Activated T-cell treated with anti-CD3 and anti-CD28 coated beads, Interleukin-2, amount 50 U/mL, for 48 hours (primary cell): Measurements from ENCODE around the gene ATP13A4.
"Not testable (repeated sequence)": the region's sequence is repeated elsewhere in the genome, so short reads cannot be mapped to it uniquely, and the experiment has no call there.

Experiments used
- DNase-seq, 2 experiments: peaks; one replicate each; pipeline ENCODE4 v3.0.0-alpha.2; 2020

The ATP13A4 gene

DNA sequence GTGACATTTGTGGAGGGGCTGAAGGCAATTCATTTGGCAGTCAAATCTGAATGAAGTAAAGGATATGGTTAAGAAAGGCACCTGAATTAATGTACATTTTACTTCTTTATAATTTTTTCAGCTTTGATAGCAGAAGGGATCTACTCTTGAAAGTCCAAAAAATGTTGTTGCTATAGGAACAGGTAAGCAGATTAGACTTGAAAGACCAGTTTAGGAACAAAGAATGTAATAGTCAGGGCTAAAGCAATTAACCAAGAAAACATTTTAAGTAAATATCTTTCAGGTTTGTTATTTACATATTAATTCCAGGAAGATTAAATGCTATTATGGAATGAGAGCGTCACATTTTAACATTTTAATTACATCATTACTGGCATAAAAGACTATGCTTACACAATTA, 1.1 kb downstream of the ATP13A4 start:
- no peak for DNase-seq

DNA sequence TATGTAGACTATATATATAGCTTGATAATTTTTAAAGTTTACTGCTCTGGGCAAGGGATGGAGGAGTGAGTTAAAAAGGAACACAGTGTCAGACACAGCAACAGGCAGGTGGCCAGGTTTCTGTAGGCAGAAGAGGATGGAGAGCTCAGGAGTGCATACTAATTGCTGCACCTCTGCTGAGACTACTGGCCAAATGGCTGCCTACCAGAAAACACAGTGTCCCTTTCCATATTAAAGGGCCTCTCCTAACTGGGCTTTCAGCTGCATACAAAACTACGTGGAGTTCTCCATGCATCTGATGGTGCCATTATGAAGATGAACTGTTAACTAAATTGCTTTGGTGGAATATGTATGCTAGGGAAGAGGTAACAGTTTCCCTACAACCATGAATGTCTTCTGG, 1.8 kb downstream of the ATP13A4 start:
- no peak for DNase-seq

DNA sequence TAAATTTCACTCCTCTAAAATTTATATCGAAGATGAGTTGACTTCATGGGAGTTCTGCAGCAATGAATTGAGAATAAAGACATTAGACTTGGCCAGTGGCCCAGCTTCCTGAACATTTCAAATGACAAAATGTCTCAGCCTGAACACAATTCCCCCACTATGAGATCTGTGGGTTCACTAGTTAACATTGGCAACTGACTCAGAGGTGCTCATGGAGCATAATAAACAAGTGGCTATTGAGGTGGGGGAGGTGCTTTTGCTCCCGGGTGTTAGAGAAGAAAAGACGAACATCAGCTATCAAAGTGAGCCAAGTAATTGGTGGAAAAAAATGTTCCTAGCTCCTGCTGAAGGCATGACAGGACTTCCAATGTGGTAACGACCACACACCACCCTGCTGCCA, 6.3 kb downstream of the ATP13A4 start:
- no peak for DNase-seq

DNA sequence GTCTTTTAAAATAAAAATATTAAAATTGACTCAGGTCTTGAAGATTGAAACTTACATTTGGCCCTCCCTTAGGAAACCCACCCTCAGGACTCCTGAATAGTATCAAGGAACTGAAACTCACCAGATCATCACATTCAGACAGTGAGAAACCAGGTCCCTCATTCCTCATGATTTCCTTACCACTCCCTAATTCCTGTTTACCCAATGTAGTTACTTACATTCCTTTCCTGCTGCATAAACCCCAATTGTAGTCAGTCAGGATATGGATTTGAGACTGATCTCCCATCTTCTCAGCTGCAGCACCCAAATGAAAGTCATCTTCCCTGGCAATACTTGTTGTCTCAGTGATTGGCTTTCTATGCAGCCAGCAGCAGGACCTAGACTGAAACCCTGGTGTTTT, 8.6 kb downstream of the ATP13A4 start:
- no peak for DNase-seq

DNA sequence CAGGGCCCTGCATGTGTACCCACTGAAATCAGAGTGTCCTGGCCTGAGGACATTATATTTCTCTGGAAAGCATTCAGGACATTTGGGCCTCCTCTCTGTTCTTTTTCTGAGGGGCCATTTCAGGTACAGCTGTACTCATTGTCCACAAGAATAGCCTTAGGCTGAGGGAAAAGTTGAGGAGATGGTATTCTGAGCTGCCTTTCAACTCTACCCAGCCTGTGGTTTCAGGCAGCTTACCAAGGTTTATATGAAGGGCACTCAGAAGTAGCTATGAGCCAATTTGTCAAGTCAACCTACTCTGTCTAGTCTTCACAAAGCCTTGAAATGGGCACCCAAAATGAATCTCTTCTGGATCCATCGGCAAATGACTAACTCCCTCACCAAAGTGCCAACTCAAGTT, 9.4 kb downstream of the ATP13A4 start:
- DNase-seq, result no peak

DNA sequence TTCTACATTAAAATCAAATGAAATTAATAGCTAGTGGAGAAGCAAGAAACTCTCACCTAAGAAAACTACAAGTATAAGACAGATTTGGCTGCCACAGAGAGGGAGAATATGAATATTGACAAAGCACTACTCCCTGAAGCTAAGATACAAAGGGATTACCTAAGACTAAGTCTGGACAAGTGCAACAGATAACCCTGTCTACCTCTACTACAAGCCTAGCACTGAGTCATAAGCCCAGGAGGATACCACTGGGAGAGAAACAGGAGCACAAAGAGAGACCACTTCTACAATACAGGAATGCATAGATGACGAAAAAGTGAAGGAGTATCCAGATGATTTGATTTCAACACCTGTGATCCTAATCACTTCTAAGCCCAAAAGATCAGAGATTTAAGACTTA, 10.4 kb downstream of the ATP13A4 start:
- DNase-seq, result no peak

DNA sequence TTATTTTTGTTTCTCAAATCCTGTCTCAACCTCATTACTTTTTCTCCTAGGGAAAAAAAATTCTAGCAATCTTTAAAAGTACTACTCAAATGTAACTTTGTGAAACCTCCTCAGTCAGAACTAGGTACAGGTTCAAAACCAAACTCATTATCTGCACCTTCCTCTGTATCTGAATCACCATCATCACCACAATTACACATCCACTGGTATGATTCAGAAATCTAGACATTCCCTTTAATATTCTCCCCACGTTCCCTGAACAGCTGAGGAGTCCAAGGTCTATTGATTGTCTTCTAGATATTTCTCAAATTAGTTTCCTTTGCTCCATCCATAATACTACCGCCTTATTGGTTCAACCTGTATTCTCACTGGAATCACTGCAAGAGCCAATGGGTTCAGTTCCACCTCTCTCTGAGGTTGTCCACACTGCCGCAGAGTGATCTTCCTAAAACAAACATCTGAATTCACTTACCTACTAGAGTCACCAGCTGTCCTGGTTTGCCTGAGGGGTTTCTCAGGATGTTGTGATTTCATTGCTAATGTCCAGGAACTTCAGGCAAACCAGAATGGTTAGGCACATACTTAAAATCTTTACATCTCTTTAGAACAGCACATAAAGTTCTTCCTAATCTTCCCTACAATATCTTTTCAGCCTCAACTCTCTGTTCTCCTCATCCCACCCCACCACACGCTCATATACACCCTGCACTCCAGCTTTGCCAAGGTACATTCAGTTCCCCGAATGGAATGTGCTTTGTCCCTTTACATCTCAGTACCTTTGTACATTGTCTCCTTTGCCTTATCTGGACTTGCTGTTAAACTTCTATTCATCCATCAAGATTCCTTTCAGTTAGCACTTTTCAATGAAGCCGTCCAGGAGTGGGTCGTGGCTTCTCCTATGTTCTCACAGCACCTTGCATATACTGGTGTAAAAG, 24.2 kb downstream of the ATP13A4 start:
- no peak for DNase-seq

DNA sequence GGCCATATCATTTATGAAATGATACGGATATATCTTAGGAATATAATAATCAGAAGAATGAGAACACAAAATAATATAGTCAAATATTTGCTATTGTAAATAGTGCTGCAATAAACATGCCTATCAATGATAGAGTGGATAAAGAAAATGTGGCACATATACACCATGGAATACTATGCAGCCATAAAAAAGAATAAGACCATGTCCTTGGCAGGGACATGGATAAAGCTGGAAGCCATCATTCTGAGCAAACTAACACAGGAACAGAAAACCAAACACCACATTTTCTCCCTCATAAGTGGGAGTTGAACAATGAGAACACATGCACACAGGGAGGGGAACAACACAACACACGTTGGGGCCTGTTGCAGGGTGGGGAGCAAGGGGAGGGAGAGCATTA, 28.6 kb downstream of the ATP13A4 start:
- not testable (repeated sequence) for DNase-seq

DNA sequence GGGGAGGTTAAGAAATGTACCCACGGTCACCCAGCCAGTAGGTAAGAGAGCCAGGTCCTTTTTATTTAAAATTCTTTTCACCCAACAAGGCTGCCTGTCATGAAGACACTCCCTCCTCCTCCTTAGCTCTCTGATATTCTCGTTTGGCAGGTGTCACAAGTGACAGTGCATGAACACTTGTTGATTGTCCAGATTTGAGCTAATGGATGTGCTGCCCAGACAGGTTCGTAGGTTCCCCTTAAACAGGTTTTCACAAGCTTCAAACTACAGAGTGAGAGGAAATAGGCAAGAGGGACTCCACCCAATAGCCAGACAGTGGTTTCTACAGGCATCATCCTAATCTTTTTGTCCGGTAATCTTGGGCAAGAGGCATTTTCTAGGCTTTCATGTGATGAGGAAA, 32.2 kb downstream of the ATP13A4 start:
- no peak for DNase-seq

DNA sequence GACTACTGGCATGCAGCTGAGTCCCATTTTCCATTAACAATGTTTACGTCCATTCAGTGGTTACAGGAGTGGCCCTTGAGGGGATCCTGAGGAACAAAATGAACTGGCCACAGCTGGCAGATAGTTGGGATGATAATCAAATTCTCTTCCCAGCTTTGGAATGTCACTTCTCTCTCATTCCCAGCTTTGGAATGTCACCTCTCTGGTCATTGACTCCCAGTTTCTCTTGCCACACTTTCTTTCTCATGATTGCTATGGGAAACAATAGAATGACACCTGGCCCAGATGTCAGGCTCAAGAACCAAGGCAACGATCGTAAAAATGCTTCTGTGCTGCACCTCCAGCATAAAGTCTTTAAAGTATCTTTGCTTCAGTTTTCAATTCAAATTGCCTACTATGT, 34.0 kb downstream of the ATP13A4 start:
- no peak for DNase-seq

DNA sequence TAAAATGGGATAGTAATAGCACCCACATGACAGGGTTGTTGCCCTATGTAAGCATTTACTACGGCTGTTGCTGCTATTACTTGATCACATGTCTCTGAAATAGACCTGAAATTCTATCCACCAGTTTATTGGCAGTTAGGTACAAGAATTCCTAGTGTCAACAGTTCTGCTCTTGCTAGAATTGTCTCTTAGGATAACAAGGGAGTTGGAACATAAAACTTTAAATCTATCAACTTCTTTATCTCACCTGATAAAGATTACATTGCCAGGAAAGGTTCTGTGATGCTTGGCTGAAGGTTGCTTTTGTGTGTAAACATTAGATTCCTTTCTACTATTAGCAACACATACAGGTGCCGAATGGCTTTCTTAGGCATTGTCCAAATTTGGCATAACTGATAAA, 38.7 kb downstream of the ATP13A4 start:
- DNase-seq, result no peak

DNA sequence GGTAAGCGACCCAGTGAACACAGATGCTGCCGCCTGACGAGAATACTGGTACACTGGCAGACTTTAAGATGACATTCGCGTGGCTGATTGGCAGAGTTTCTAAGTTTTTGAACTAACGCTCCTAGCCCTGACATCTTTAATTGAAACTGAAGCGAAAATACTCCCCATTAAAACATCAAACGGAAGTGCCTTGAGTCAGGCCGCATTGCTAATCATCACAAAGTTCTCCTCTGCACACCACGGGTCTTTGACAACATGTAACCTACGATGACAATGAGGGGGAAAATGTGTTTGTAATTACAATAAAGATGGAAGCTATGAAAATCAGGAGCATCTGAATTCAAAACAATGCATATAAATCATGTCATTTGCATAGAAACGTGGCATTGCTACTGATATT, 44.5 kb downstream of the ATP13A4 start:
- no peak for DNase-seq

DNA sequence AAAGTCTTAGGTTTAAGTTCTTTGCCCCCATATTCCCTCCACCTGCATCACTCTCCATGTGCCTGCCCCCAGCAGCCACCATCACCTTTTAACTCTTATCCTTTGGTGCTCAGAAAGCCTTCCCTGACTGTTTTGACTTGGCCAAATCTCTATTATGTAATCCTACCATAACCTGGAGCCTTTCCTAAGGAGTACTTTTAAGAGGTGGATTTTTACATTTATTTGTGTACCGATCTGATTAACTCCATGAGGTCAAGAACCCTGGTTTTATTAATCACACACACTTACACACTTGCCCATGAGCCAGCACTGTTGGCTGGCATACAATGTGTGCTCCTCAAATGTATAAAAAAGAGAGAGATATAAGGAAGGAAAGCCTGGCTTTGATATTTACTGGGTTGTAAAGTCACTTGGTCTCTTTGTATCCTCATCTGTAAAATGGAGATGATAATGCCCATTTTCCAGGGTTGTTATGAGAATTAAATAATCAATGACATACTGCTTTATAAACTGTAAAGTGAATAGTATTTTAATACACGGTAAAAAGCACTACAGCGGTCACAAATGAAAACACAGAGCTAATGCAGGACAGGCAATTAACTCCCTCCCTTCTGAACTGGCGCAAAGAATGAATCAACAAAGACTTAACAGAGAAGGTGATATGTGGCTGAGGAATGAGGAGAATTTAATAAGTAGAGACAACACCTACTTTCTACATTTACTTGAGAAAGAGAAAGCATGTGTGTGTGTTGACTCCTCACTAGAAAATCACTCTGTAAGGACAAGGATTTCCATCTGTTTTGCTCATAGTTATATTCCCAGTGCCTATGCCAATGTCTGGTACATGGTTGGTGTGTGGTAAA, 45.4 kb downstream of the ATP13A4 start:
- DNase-seq, result no peak

DNA sequence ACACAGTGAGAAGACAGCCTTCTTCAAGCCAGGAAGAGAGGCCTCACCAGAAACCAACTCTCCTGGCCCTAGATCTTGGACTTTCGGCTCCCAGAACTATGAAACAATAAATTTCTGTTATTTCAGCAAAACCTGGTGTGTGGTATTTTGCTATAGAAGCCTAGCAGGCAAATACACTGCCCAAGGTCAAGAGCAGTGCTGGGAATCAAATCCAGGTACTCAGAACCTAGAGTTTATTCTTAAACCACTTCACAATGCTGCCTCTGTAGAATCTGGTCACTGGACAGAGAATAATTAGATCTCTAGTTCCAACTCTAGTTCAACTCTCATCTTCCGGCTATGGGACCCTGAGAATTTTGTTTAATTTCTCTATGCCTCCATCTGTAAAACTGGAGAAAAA, 46.6 kb downstream of the ATP13A4 start:
- no peak for DNase-seq

DNA sequence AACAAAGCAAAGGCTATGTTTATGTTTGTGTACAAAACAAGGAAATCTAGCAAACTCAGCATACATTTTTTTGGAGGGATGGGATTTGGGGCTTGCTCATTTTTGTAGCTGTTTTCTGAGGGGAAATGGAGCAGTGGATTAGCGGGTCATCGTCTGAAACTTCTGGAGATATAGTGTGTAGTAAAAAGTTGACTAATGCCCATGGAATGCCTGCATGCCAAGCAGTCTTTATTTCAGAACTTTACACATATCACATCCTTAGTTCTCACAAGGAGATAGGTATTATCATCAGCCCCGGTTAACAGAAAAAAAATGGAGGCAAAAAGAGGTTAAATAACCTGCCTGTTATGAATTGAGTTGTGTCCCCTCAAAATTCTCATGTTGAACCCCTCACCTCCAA, 47.1 kb downstream of the ATP13A4 start:
- no peak for DNase-seq

DNA sequence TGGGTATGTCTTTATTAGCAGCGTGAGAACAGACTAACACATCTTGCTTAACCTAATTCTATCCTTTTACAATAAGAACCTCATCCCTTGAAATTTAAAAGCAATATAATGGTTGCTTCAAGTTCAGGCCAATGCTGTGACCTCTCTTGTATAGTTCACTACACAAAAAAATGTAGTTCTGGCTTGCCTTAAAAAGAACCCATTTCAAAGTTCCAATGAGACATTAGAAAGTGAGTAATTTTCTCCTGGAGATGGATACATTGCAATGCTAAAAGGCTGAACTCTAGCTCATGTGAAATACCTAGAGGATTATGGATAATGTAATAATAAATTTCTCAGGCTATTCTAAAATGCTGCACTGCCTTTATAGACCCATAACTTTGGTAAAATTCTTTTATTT, 47.8 kb downstream of the ATP13A4 start:
- no peak for DNase-seq

DNA sequence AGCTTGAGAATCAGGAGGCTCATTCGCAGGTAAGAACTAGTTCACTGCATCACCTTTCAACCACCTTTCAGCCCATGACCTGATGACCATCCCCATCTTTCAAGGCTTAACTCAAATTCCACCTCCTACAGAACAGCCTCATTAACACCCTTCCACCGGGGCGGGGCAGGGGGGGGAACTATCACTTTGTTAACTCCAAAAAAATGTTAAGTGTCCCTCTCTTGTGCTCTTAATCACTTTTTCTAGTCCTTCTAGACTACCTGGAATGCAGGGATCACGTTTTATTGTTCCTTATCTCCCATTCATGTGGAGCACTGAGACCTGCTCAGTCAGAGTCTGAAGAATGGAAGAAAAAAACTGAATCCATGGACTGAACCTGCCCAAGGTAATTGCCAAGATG, 51.8 kb downstream of the ATP13A4 start:
- no peak for DNase-seq

DNA sequence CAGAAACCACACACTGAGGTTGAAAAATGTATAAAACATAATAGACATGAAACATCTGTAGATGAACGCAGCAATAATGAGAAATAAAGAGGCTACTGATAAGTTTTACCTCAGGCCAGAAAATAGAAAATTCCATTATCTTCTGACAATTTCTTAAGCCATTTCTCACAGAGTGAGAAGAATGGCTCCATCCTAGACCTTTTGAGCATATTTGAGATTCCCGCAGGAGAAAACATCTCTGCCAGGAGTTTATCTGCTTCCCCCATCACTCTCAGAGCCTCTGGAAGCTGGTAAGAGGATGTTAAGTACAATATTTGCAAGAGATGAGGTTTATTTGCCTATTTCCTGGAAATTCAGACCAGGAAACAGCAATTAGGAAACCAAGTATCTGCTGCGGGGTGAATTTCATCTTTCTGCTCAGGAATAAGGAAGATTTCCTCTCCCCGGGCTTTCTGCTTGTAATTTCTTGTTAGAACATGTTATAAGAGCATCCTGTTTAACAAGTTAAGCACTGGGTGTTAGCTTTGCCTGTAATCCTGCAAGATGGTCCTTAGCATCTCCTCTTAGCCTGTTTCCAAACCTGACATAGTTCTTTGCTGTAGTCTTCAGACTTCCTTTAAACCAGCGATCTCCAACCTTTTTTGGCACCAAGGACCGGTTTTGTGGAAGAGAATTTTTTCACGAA, 54.8 kb downstream of the ATP13A4 start:
- DNase-seq, result no peak

DNA sequence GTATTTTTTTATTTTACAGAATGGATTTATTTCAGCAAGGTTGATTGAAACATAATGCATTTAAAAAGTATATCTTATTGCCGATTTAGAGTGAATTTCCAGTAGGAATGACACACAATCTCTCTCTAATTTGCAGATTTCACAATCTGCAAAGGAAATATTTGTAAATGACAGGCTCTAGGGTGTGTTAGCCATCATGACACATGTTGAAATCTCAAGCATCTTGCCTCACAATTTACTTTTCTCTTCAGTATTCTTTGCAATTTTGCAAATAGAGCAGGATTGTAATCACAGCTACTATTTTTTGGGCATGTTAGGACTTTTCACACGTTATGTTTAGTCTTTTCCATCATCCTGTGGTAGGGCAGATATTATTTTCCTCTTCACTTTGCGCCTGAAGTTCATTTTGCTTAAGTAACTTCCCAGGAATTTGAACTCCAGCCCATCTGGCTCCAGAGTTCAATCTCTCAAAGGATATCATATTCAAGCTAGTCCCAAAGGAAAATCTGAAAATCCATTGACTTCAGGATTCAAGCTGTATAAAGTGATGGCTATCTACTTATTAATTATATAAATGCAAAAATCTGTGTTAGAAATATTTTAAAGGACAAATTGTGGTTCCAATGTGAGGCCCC, 55.4 kb downstream of the ATP13A4 start:
- DNase-seq, result no peak

DNA sequence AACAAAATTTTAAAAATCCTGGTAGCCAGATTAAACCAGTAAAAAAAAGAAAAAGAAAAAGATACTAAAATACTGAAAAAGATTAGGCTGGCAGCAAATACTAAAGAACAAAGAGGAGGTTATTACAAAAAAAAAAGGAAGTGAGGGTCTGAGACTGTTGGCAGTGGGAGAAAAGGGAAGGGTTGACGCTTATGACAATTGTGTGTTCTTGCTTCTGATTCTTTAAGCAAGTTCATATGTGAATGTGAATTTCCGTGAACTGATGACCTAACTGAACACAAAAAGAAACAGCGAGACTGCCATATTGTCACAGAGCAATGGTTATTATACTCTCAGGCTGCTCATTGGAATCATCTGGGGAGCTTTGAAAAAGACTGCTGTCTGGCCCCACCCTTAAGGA, 56.5 kb downstream of the ATP13A4 start:
- DNase-seq, result no peak

DNA sequence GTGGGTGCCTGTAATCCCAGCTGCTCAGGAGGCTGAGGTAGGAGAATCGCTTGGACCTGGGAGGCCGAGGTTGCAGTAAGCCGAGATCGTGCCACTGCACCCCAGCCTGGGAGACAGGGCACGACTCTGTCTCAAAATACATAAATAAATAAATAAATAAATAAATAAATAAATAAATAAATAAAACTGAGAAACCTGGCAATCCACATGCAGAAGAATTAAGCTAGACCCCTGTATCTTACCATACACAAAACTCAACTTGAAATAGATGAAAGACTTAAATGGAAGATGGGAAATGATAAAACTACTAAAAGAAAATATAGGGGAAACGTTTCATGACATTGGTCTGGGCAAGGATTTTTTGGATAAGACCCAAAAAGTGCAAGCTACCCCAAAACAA, 58.0 kb downstream of the ATP13A4 start:
- no peak for DNase-seq

DNA sequence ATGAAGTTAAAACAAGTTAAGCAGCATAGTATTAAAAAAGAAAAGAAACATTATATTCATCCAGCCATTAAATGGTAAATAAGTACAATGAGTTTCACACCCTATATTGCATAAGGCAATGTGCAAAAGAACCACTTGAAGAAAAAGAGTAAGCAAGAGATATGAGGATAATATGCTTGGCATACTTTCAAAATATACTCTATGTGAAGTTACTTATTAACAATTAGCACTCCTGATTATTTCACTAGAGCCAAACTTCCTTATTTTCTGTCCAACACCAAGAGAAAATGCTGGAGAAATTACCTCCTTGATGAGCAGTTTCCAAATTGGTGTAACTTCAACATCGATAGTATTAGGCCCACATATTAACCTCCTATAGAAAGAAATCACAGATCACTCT, 63.7 kb downstream of the ATP13A4 start:
- no peak for DNase-seq

DNA sequence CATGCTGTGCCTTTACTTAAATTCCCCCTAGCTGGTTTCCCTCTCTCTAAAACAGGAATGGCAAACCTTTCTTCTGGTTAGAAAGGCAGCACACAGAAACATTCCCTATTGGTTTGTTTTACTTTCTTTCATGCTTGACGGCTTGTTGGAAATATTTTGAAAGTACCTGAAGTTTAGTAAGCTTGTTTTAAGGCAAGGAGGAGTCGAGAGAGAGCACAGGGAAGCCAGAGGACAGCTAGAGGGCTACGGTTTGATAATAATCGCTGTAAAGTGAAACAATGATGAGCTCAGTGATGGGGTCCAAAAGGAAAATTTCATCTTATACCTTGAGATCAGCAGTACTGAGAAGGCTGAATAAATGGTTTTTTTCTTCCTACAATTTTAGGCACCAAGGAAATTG, 64.1 kb downstream of the ATP13A4 start:
- DNase-seq, result no peak
